A549 (cell line): ENCODE results near the gene PSMD14. TPM values are rescaled to one million over a fixed set of nuclear protein-coding genes. Genes with fewer than 3 reads are reported as not detected.
"Not testable (repeated sequence)": the region's sequence is repeated elsewhere in the genome, so short reads cannot be mapped to it uniquely, and the experiment has no call there.

ENCODE experiments used
- ATAC-seq, 2 experiments: fragments of 200-7000 bp in 1 of 2; fragments of >200 bp in 1 of 2; cut with Nextera tagmentation in 1 of 2; cut with Tn5 transposase in 1 of 2; 3 replicates each; pipeline versions ENCODE4 v1.8.0 to v1.9.1; 2018 to 2020; ENCODE audit warnings: mild to moderate bottlenecking in 1 of 2, moderate library complexity in 1 of 2
- CTCF ChIA-PET: fragments of 300-600 bp; sonication (Branson Sonifier 250); formaldehyde crosslinking; extraction: SDS; loops from one replicate; lab custom pipeline; 2021; ENCODE audit warnings: antibody characterized with exemption, inconsistent platforms; lab: Yijun Ruan, JAX
- POLR2A ChIA-PET: fragments of 350-600 bp; formaldehyde crosslinking; extraction: SDS; loops from one replicate; lab custom pipeline; 2021; ENCODE audit warnings: antibody characterized with exemption, inconsistent platforms; lab: Yijun Ruan, JAX
- DNase-seq, 2 experiments: peaks; one replicate each; pipeline versions ENCODE4 v3.0.0 to v3.0.0-alpha.2; 2011 to 2016; ENCODE audit warnings: low read depth in 1 of 2, low spot score in 1 of 2
- FAIRE-seq: peaks from 2 replicates; lab custom pipeline; 2011; peaks lifted over from hg19 to GRCh38; lab: Jason Lieb, UNC
- H3K27ac ChIP-seq, 2 experiments: fragments of >200 bp; sonication (Bioruptor Twin); formaldehyde crosslinking; 3 replicates each; pipeline ENCODE4 v1.5.1; 2016 to 2017
- H3K4me1 ChIP-seq: fragments of >200 bp; sonication (Bioruptor Twin); formaldehyde crosslinking; 3 replicates; pipeline ENCODE4 v1.6.1; 2016
- H3K4me2 ChIP-seq: fragments of >200 bp; sonication (Bioruptor Twin); formaldehyde crosslinking; 3 replicates; pipeline ENCODE4 v1.6.1; 2016
- H3K4me3 ChIP-seq: fragments of >200 bp; sonication (Bioruptor Twin); formaldehyde crosslinking; 3 replicates; pipeline ENCODE4 v1.5.1; 2016
- H3K9me3 ChIP-seq: fragments of >200 bp; sonication (Bioruptor Twin); formaldehyde crosslinking; 3 replicates; pipeline ENCODE4 v1.6.1; 2016
- CEBPB ChIP-seq, 2 experiments: fragments of >200 bp in 1 of 2; sonication (Bioruptor Twin) in 1 of 2; formaldehyde crosslinking in 1 of 2; IDR thresholded peaks; 2 replicates each; pipeline ENCODE4 v1.6.1; 2012 to 2016
- JUNB ChIP-seq: fragments of >200 bp; sonication (Bioruptor Twin); formaldehyde crosslinking; IDR thresholded peaks from 2 replicates; pipeline ENCODE4 v1.6.1; 2016
- RAD21 ChIP-seq, 2 experiments: fragments of >200 bp in 1 of 2; sonication (Bioruptor Twin) in 1 of 2; formaldehyde crosslinking in 1 of 2; IDR thresholded peaks in 1 of 2; conservative IDR thresholded peaks in 1 of 2; 2 replicates in 1 of 2; 3 replicates in 1 of 2; pipeline ENCODE4 v1.6.1; 2012 to 2018; ENCODE audit warnings: inconsistent platforms in 1 of 2
- SMC3 ChIP-seq: fragments of >200 bp; sonication (Bioruptor Twin); formaldehyde crosslinking; IDR thresholded peaks from 3 replicates; pipeline ENCODE4 v1.6.1; 2018; ENCODE audit warnings: inconsistent platforms
- WGBS: methylation state at CpG from one replicate; pipeline ENCODE4 v1.1.6; 2017; ENCODE audit errors: missing lambda C conversion rate; 5-methylcytosine and 5-hydroxymethylcytosine counted together
- polyA plus RNA-seq, 4 experiments: library from polyadenylated mRNA; depleted of rRNA in 3 of 4; stranded (reverse); fragments of >200 nt; fragmentation: RNase III in 1 of 4; extraction: RNeasy Plus Mini Kit Qiagen cat#74134 plus additional on column Dnase treatment in 1 of 4; gene quantifications; 2 replicates in 3 of 4; 3 replicates in 1 of 4; pipeline ENCODE4 v1.2.3, GENCODE V29; 2011 to 2017
- TF ChIP-seq, protein P1 (sequence below): fragments of >200 bp; sonication (Bioruptor Twin); formaldehyde crosslinking; IDR thresholded peaks from 3 replicates; pipeline ENCODE4 v1.5.1; 2016
- TF ChIP-seq, protein P2 (sequence below): IDR thresholded peaks from 2 replicates; pipeline ENCODE4 v1.6.1; 2012

The PSMD14 gene
- polyA plus RNA-seq, 2 of the 4 experiments (the other 2 are of a cell fraction), result 166 to 218 TPM

DNA sequence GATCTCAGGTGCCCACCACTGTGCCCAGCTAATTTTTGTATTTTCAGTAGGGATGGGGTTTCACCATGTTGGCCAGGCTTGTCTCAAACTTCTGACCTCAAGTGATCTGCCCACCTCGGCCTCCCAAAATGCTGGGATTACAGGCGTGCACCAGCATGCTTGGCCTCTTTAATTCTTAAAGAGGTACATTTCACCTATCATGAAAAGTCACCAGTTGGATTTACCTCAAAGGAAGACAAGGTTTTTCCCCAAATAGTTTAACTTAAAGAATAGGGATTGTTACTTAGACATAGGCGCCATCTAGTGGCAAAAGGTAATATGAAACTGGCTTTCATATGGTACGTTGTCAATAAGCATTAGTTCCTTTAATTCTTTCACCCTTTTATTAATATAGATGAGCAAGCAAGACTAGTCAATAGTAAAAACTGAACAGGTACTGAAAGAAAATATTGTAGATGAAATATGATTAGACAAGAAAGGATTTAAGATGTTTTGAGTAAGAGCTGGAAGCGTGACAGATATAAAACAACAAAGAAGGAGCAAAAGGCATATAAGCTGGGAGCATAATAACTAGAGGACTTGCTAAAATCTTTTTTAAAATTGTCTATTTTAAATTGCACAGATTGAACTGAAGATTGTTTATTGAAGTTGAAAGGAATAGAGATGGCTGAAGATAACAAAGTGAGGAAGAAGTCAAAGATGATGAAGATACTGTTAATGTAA lies 35.0 kb upstream of the PSMD14 start:
- DNase-seq (peak; percentile 12 to 63), ATAC-seq (peak; percentile 47 to 83; a peak in 3 of 6 replicates), FAIRE-seq (peak; percentile 61)
- H3K4me2 ChIP-seq, result no peak overlapping the region; the same call in 2 of the 3 replicates
- no peak overlapping the region for H3K4me3 ChIP-seq
- ChIA-PET POLR2A (no interaction called here), CTCF (interaction anchor here (0.6 to 2.5 kb wide), 16 partner anchors 9 to 1183 kb away, joined by 3 to 14 read pairs (median 3); partner anchors contain the start of gene TBR1)
- 18% methylated on average over 5 of the region's 5 CpGs for WGBS
- TF ChIP-seq, protein P1, sequence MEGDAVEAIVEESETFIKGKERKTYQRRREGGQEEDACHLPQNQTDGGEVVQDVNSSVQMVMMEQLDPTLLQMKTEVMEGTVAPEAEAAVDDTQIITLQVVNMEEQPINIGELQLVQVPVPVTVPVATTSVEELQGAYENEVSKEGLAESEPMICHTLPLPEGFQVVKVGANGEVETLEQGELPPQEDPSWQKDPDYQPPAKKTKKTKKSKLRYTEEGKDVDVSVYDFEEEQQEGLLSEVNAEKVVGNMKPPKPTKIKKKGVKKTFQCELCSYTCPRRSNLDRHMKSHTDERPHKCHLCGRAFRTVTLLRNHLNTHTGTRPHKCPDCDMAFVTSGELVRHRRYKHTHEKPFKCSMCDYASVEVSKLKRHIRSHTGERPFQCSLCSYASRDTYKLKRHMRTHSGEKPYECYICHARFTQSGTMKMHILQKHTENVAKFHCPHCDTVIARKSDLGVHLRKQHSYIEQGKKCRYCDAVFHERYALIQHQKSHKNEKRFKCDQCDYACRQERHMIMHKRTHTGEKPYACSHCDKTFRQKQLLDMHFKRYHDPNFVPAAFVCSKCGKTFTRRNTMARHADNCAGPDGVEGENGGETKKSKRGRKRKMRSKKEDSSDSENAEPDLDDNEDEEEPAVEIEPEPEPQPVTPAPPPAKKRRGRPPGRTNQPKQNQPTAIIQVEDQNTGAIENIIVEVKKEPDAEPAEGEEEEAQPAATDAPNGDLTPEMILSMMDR, result peak; percentile 86
- TF ChIP-seq SMC3 (peak; percentile 59; the same call in 2 of the 3 replicates), JUNB (no peak), RAD21 (conservative IDR thresholded peaks at IDR 0.05 in 1 of 2, IDR thresholded peaks at IDR 0.05 in 1 of 2) (peak; percentile 77 to 79)
- TF ChIP-seq, protein P2, sequence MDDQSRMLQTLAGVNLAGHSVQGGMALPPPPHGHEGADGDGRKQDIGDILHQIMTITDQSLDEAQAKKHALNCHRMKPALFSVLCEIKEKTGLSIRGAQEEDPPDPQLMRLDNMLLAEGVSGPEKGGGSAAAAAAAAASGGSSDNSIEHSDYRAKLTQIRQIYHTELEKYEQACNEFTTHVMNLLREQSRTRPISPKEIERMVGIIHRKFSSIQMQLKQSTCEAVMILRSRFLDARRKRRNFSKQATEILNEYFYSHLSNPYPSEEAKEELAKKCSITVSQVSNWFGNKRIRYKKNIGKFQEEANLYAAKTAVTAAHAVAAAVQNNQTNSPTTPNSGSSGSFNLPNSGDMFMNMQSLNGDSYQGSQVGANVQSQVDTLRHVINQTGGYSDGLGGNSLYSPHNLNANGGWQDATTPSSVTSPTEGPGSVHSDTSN, result no peak
- H3K9me3 ChIP-seq, result no peaks in the 10 kb centered on the region
- no peaks in the 10 kb centered on the region for H3K4me1 ChIP-seq
- H3K27ac ChIP-seq, result no peak overlapping the region

DNA sequence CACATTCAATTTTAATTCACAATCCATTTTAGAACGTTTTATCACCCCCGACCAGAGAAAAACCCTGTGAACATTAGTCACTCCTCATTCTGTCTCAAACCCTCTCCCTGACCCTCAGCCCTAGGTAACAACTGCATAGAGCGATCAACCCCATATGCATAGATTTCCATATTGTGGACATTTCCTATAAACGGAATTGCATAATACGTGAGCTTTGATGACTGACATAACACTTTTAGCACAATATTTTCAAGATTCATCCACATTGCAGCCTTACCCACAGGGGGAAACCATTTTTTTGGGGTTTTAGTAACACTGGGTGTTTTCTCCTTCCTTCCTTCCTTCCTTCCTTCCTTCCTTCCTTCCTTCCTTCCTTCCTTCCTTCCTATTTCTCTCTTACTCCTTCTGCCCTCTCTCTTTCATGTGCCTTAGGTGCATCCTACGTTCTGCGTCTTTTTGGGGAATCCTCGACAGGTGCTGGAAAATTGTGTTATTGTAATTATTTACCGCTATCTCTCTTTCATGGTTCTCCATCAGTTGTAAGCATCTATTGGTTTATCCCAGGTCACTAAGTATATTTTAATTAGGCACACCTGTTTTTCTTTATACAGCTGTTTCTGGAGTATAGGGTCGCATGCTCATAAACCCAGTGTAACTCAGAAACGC lies 29.5 kb upstream of the PSMD14 start:
- peak; percentile 4 to 73 for DNase-seq
- CTCF ChIA-PET, result interaction anchor here (0.6 to 1.7 kb wide), 3 partner anchors 8 to 28 kb away, joined by 3 to 4 read pairs (median 4); no protein-coding TSS in a partner anchor
- H3K27ac ChIP-seq, H3K4me3 ChIP-seq, POLR2A ChIA-PET, H3K4me1 ChIP-seq, H3K4me2 ChIP-seq, H3K9me3 ChIP-seq: not testable (repeated sequence)
- ATAC-seq, result peak; percentile 84 to 94
- WGBS, result 35% methylated on average over 11 of the region's 11 CpGs
- peak; percentile 18 for FAIRE-seq
- peak; percentile 35 to 48; a peak in 2 of 4 replicates for TF ChIP-seq CEBPB (IDR thresholded peaks at IDR 0.05)

DNA sequence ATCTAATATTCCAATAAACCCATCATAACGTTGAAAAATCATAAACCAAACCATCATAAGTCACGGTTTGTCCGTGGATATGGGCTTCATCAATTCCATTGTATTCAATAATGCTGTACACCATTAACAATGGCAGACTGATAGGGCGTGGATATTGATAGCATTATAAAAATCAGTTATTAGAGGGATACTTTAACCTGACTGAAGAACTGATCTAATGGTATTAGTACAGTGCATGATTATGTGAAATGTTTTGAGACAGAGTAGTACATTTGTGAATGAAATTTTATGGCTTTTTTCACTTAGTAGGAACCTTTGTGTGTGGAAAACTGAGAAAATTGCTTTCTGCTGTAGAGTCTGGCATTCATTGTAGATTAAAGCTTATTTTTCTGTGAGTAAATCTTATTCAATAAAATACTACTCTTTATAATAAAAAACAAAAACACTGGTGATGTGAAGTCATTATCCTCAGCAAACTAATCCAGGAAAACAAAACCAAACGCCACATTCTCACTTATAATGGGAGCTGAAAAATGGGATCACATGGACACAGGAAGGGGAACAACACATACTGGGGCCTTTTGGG lies 28.9 kb upstream of the PSMD14 start:
- CTCF ChIA-PET, result interaction anchor here (0.6 to 1.7 kb wide), 2 partner anchors 22 to 28 kb away, joined by 3 to 4 read pairs; no protein-coding TSS in a partner anchor
- H3K9me3 ChIP-seq, FAIRE-seq, H3K4me1 ChIP-seq, H3K4me2 ChIP-seq, POLR2A ChIA-PET, H3K4me3 ChIP-seq, H3K27ac ChIP-seq: not testable (repeated sequence)
- DNase-seq (peak in 1 of 2 experiments; percentile 26), ATAC-seq (peak; percentile 65 to 76; a peak in 5 of 6 replicates)
- 39% methylated on average over 5 of the region's 5 CpGs for WGBS

DNA sequence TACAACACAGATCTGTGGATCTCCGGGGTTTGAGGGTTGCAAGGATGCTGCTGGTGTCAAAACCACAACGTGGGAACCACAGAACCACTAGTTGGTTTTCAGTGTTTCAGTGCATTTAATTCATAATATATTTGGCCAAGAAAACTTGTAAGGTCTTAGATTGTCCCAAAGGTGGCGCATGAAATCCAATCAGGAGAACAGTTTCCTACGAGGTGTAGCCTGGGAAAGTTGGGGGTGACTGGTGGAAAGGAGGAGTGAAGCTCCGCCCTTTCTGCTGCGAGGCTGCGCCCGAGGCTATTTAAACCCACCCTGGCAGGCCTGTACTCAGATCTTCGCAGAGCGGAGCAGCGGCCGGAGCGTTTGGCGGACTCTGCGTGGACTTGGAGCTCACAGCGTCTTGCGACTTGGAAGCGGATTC lies 27.3 kb upstream of the PSMD14 start:
- H3K4me1 ChIP-seq, H3K9me3 ChIP-seq, H3K27ac ChIP-seq, ATAC-seq, H3K4me3 ChIP-seq, POLR2A ChIA-PET, FAIRE-seq: not testable (repeated sequence)
- peak overlapping the region; percentile 27; the same call in 2 of the 3 replicates for H3K4me2 ChIP-seq
- WGBS, result 57% methylated on average over 18 of the region's 18 CpGs
- CTCF ChIA-PET, result interaction anchor here (0.6 to 1.7 kb wide), 6 partner anchors 17 to 665 kb away, joined by 3 to 4 read pairs (median 3); no protein-coding TSS in a partner anchor
- peak; percentile 9 to 60 for DNase-seq
- TF ChIP-seq SMC3, result peak; percentile 41
- TF ChIP-seq, protein P1, result peak; percentile 40
- TF ChIP-seq RAD21 (conservative IDR thresholded peaks at IDR 0.05 in 1 of 2, IDR thresholded peaks at IDR 0.05 in 1 of 2), result peak; percentile 44 to 60; a peak in 4 of 5 replicates

DNA sequence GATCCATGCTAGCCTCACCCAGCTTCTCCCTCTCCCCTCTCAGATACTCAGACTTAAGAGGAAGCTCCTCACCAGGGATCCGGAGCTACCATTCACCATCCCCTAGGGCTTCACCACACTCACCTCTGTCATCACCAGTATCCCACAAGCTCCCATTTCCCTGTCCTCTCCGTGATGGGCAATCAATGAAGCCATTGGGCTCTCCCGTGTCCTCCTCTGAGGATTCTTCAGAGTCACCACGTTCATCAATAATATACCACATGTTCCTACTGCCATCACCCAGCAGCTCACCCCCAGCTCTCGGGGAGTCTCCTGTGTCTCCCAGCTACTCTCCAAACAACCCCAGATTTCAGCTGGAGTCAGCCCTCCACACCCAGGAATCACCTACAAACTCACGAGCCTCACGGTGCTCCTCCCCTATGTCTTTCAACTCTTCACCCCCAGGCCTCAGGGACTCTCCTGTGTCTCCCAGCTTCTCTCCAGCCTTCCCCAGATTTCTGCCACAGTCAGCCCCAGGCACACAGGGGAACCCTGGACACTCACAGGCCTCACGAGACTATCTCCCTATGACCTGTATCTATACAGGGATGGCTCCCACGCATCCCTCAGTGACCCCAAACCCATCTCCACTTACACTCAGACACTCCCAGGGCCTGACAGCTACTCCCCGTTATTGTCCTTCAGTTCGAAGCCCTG lies 26.5 kb upstream of the PSMD14 start:
- WGBS, result 63% methylated on average over 11 of the region's 11 CpGs
- H3K4me3 ChIP-seq, H3K4me2 ChIP-seq, DNase-seq, H3K4me1 ChIP-seq, H3K9me3 ChIP-seq, FAIRE-seq, H3K27ac ChIP-seq, POLR2A ChIA-PET: not testable (repeated sequence)
- peak; percentile 48 to 89 for ATAC-seq
- CTCF ChIA-PET, result interaction anchor here (0.6 to 1.7 kb wide), 7 partner anchors 8 to 664 kb away, joined by 3 to 4 read pairs (median 3); no protein-coding TSS in a partner anchor

DNA sequence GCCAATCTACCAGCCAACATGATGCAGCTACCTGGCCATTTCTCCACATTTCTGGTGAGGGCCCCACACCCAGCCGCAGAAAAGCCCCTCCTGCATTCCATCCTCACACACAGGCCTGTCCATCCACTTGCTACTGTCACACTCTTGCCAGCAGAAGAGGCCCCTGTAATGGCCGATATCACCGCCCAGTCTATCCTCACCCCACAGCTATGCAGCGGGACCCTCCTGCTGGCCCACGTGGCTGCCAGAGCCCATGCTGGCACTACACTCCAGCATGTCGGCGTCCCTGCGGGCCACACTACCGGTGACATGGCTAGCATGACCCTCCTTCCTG lies 25.9 kb upstream of the PSMD14 start:
- CTCF ChIA-PET, result interaction anchor here (1.1 to 1.7 kb wide), 3 partner anchors 9 to 663 kb away, joined by 3 to 4 read pairs (median 4); no protein-coding TSS in a partner anchor
- H3K4me3 ChIP-seq, H3K4me1 ChIP-seq, DNase-seq, H3K9me3 ChIP-seq, H3K27ac ChIP-seq, FAIRE-seq, ATAC-seq, H3K4me2 ChIP-seq, POLR2A ChIA-PET: not testable (repeated sequence)
- WGBS, result 72% methylated on average over 9 of the region's 9 CpGs
